GM10266 (cell line): ENCODE data around the gene TRMT2A.
"Not testable (repeated sequence)": the region's sequence is repeated elsewhere in the genome, so short reads cannot be mapped to it uniquely, and the experiment has no call there.

Experiments used
- DNase-seq: peaks from one replicate; pipeline ENCODE4 v3.0.0; 2012; ENCODE audit errors: extremely low spot score
- TF ChIP-seq, protein P1 (sequence below): IDR thresholded peaks from 2 replicates; pipeline ENCODE4 v1.5.1; 2012; ENCODE audit warnings: mild to moderate bottlenecking, low read depth; ENCODE audit not compliant: control insufficient read depth, insufficient read depth; ENCODE audit errors: missing control alignments

The TRMT2A gene

GRCh38 chr22:20080445-20080775 is 36.6 kb downstream of the TRMT2A start:
- peak; percentile 93 for DNase-seq
- TF ChIP-seq, protein P1, sequence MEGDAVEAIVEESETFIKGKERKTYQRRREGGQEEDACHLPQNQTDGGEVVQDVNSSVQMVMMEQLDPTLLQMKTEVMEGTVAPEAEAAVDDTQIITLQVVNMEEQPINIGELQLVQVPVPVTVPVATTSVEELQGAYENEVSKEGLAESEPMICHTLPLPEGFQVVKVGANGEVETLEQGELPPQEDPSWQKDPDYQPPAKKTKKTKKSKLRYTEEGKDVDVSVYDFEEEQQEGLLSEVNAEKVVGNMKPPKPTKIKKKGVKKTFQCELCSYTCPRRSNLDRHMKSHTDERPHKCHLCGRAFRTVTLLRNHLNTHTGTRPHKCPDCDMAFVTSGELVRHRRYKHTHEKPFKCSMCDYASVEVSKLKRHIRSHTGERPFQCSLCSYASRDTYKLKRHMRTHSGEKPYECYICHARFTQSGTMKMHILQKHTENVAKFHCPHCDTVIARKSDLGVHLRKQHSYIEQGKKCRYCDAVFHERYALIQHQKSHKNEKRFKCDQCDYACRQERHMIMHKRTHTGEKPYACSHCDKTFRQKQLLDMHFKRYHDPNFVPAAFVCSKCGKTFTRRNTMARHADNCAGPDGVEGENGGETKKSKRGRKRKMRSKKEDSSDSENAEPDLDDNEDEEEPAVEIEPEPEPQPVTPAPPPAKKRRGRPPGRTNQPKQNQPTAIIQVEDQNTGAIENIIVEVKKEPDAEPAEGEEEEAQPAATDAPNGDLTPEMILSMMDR: no peak

DNA sequence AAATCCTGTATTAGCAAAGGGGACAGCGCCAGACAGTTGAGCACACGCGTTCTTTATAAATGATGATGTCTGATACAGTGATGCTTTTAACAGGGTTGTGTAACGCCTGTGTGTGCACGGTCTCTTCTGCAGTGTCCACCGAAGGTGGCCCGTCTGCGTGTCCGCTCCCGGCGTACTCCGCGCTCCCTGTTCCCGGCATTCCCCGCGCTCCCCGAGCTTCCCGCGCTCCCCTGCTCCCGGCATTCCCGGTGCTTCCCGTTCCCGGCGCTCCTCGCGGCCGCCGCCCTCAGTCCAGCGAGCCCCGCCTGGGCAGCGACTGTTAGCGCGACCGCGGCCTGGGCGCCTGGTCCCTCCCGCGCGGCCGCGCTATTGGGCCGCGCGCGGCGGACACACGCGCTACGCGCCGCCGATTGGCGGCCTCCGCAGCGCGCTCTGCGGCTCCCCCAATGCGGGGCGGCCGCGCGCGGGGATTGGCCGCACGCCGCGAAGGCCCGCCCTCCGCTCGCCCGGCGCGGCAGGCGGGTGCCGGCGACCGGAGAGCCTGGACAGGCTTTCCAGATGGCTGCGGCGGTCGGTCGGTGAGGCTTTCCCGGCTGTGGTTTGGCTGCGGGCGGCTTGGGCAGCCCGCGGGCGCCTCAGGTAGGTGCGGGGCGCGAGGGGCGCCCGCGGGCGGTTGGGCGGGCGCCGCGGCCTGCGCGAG is 37.1 kb downstream of the TRMT2A start, which contains the start of gene DGCR8:
Gene DGCR8, plus strand, starts transcription at position 497 of the 700 bp plus-strand sequence. CDS start 5,723 bp downstream, outside the sequence.
- peak; percentile 99 for DNase-seq
- TF ChIP-seq, protein P1: no peak

GRCh38 chr22:20076627-20077172 is 40.3 kb downstream of the TRMT2A start:
- DNase-seq: no peak
- TF ChIP-seq, protein P1: no peak

- no peak for DNase-seq
- TF ChIP-seq, protein P1: no peak
These were observed 45.5 kb downstream of the TRMT2A start for GRCh38 chr22:20071524-20071972.

GRCh38 chr22:20069331-20070042 is 47.5 kb downstream of the TRMT2A start:
- TF ChIP-seq, protein P1: no peak
- no peak for DNase-seq

- DNase-seq: no peak
- TF ChIP-seq, protein P1: no peak
These were observed 48.4 kb downstream of the TRMT2A start for GRCh38 chr22:20068640-20069039.

GRCh38 chr22:20067384-20067682 is 49.7 kb downstream of the TRMT2A start:
- not testable (repeated sequence) for DNase-seq
